Gastrocnemius medialis (tissue), 4 donors: ENCODE results near the gene CHMP5.

ENCODE experiments used
- CTCF ChIP-seq, 5 experiments: fragments of 450-650 bp in 3 of 5; fragments of 200-600 bp in 2 of 5; sonication (generic) in 2 of 5; IDR thresholded peaks in 4 of 5; conservative IDR thresholded peaks in 1 of 5; 1 replicate in 4 of 5; 2 replicates in 1 of 5; pipeline ENCODE4 v1.5.1; 2016 to 2019; ENCODE audit warnings: antibody characterized with exemption in 5 of 5, mild to moderate bottlenecking in 3 of 5, moderate library complexity in 3 of 5
- POLR2A ChIP-seq, 2 donors: fragments of 450-650 bp; IDR thresholded peaks; one replicate each; pipeline ENCODE4 v1.6.1; 2017; ENCODE audit warnings: antibody characterized with exemption in 2 of 2, mild to moderate bottlenecking in 2 of 2, moderate library complexity in 2 of 2

GRCh38 chr9:33265211-33265865 is 489 bp downstream of the CHMP5 start:
- no peak for TF ChIP-seq CTCF (IDR thresholded peaks at IDR 0.05 in 4 of 5, conservative IDR thresholded peaks at IDR 0.05 in 1 of 5)
- TF ChIP-seq POLR2A (IDR thresholded peaks at IDR 0.05) = no peak
